ENCODE measurements around the gene MOB3B. TPM values are rescaled to one million over a fixed set of nuclear protein-coding genes. Genes with fewer than 3 reads are reported as not detected.

MOB3B gene
- total RNA-seq, 1 donor from 2014 or later, result 1.1 TPM

DNA sequence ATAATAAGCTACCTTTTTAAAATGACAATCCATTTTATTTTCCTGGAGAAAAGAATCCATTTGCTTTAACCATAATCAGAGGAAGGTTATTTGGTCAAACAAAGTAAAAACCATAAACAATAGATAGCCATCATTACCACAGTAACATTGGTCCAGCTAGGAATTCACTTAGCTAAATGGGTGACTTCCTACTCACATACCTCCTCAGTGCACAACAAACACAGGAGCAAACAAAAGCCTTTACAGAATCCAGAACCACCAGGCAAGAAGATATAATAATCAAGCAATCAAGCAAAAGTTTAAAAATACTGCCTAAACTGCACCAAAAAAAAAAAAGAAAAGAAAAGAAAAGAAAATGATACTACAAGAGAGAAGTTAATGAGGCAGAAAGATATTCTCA is 6.5 kb downstream of the MOB3B start:
- no peak overlapping the region for H3K4me3 ChIP-seq (ENCODE audit: low read depth, low read length)
- FAIRE-seq, result no peak

DNA sequence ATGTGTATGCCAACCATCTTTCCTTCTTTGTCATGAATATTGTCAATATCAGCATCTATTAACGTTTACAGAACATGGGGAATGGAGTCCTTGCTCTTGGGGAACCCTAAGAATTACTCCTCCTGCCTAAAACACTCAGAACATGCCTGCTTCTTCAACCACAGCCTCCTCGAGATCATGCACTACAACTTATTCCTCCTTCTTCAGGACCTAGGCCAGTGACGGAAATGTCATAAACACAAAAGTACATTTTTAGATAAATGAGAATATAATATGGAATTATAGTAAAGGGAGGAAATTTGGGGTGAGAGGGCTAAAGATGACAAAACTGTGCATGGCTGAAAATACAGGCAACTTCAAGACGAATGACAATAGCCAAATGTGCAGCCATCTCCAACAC is 8.6 kb downstream of the MOB3B start:
- TF ChIP-seq, protein P1, sequence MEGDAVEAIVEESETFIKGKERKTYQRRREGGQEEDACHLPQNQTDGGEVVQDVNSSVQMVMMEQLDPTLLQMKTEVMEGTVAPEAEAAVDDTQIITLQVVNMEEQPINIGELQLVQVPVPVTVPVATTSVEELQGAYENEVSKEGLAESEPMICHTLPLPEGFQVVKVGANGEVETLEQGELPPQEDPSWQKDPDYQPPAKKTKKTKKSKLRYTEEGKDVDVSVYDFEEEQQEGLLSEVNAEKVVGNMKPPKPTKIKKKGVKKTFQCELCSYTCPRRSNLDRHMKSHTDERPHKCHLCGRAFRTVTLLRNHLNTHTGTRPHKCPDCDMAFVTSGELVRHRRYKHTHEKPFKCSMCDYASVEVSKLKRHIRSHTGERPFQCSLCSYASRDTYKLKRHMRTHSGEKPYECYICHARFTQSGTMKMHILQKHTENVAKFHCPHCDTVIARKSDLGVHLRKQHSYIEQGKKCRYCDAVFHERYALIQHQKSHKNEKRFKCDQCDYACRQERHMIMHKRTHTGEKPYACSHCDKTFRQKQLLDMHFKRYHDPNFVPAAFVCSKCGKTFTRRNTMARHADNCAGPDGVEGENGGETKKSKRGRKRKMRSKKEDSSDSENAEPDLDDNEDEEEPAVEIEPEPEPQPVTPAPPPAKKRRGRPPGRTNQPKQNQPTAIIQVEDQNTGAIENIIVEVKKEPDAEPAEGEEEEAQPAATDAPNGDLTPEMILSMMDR (IDR thresholded peaks at IDR 0.05; ENCODE audit: insufficient read depth, low read length, severe bottlenecking), result no peak
- Histone ChIP-seq H3K36me3 (ENCODE audit: control insufficient read depth, insufficient read depth, low read length) (no peaks in the 10 kb centered on the region), H3K27me3 (ENCODE audit: control insufficient read depth, insufficient read depth, low read length) (no peaks in the 10 kb centered on the region), H3K4me3 (ENCODE audit: low read depth, low read length) (no peak overlapping the region)
- FAIRE-seq (no peak), DNase-seq (ENCODE audit: low read depth) (no peak)

More for the DNA sequence above, 6.5 kb downstream of the MOB3B start:
- no peaks in the 10 kb centered on the region for H3K27me3 ChIP-seq (ENCODE audit: control insufficient read depth, insufficient read depth, low read length)
- TF ChIP-seq, protein P1 (IDR thresholded peaks at IDR 0.05; ENCODE audit: insufficient read depth, low read length, severe bottlenecking), result no peak
- no peak for DNase-seq (ENCODE audit: low read depth)
- H3K36me3 ChIP-seq (ENCODE audit: control insufficient read depth, insufficient read depth, low read length), result no peaks in the 10 kb centered on the region

DNA sequence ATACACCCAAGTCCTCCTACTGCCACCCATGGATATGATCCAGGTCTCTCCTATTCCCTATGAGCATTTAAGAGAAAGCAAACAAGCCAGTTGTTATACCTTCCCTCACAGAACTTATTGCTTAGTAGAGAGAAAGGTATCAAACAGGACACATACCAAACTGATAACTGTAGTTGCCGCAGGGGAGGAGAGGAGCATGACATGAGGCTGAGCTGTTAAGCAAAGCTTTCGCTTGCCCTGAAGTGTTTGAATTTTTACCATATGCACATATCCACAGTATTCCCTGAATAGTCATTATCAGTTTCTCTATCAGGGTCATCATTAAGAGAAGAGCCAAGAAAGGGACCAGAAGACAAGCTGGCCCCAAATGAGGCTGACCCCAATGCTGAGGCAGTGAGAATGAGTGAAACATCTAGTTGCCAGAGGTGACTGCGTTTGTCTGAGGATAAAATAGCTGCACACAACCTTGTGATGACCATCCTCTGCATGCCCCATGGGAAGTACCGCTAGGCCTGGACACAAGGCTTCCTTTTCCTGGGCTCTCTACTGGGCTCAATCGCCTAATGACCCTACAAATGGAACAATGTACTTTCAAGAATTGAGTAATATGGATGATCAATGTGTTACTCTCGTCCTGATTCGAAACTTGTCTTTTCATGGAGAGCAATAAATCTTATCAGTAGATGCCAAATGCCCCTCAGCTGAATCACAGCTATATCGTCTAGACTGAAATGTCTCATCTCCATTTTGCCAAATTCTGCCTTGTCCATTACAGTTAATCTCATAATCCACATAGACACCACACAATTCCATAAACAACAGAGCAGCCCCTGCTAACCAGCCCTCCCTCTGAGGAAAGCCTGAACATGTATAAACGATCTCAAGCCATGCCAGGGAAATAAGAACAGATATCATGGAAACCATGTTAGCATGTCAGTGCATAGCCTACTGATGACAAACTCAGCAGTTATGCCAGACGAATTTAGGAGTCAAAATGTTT is 9.8 kb downstream of the MOB3B start:
- peak; percentile 93 for FAIRE-seq
- H3K4me3 ChIP-seq (ENCODE audit: low read depth, low read length), result no peak overlapping the region

DNA sequence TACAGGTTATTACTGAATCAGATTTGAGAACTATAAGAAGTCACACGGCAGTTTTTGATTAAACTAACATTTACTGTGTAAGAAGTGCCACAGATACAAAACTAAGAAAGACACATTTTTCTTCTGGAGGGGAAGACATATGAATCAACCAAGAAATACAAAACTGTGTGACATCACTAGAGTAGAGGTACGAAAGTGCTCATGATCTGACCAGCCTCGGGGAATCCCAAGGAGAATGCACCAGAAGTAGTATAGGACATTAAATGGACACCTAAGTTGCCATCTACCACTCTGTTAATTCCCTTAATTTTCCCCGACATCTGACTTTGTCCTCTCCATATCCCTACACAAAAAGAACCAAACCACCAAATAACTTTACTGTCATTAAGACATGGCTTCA is 10.8 kb downstream of the MOB3B start:
- DNase-seq (ENCODE audit: low read depth), result peak; percentile 43
- no peak overlapping the region for H3K4me3 ChIP-seq (ENCODE audit: low read depth, low read length)
- TF ChIP-seq, protein P1 (IDR thresholded peaks at IDR 0.05; ENCODE audit: insufficient read depth, low read length, severe bottlenecking), result no peak

More for the DNA sequence above, 9.8 kb downstream of the MOB3B start:
- TF ChIP-seq, protein P1 (IDR thresholded peaks at IDR 0.05; ENCODE audit: insufficient read depth, low read length, severe bottlenecking), result no peak
- no peaks in the 10 kb centered on the region for H3K36me3 ChIP-seq (ENCODE audit: control insufficient read depth, insufficient read depth, low read length)
- peak; percentile 96 for DNase-seq (ENCODE audit: low read depth)
- H3K27me3 ChIP-seq (ENCODE audit: control insufficient read depth, insufficient read depth, low read length), result no peaks in the 10 kb centered on the region

DNA sequence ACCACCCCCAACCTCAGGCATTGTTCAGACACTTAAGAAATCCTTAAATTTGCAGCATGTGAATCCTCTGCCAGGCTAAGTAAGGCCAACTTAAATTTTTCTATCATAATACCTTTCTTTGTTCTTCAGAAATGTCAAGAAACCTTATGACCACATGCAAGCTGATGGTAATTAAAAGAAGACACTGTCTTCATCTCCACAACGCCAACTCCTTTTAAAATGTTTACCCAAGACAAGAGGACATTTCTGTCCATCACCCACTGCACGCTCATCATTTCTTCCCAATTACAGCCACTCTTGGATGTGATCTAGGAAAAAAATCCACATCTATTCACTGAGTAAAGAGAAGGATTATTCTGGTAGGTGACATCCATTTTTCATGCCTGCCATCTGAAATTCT is 11.6 kb downstream of the MOB3B start:
- no peak for FAIRE-seq
- no peak overlapping the region for H3K4me3 ChIP-seq (ENCODE audit: low read depth, low read length)
- TF ChIP-seq, protein P1 (IDR thresholded peaks at IDR 0.05; ENCODE audit: insufficient read depth, low read length, severe bottlenecking), result no peak

More for the DNA sequence above, 10.8 kb downstream of the MOB3B start:
- no peaks in the 10 kb centered on the region for H3K36me3 ChIP-seq (ENCODE audit: control insufficient read depth, insufficient read depth, low read length)
- no peaks in the 10 kb centered on the region for H3K27me3 ChIP-seq (ENCODE audit: control insufficient read depth, insufficient read depth, low read length)
- no peak for FAIRE-seq

More for the DNA sequence above, 11.6 kb downstream of the MOB3B start:
- no peak for DNase-seq (ENCODE audit: low read depth)
- H3K36me3 ChIP-seq (ENCODE audit: control insufficient read depth, insufficient read depth, low read length), result no peaks in the 10 kb centered on the region
- no peaks in the 10 kb centered on the region for H3K27me3 ChIP-seq (ENCODE audit: control insufficient read depth, insufficient read depth, low read length)

Data from bronchial epithelial cell (primary cell).